HG02571 (cell line): ENCODE data around the gene TAP2.
"Not testable (repeated sequence)": the region's sequence is repeated elsewhere in the genome, so short reads cannot be mapped to it uniquely, and the experiment has no call there.

ENCODE experiments used
- ATAC-seq: cut with Tn5 transposase; IDR thresholded peaks from one replicate; pipeline ENCODE4 v1.9.1; 2021; ENCODE audit warnings: mild to moderate bottlenecking, moderate library complexity; ENCODE audit not compliant: unreplicated experiment

TAP2 gene

GRCh38 chr6:32838114-32838958 lies at the start of gene TAP2:
TSS of gene TAP2 (minus strand) at chr6:32838739. CDS start at chr6:32838233, 506 bp downstream.
- ATAC-seq, result peak; percentile 65

GRCh38 chr6:32887616-32888015 lies 49.1 kb upstream of the TAP2 start:
- ATAC-seq, result no peak

- no peak for ATAC-seq
Measured at GRCh38 chr6:32886681-32887383, 48.3 kb upstream of the TAP2 start.

- no peak for ATAC-seq
Measured at GRCh38 chr6:32885698-32886286, 47.3 kb upstream of the TAP2 start.

GRCh38 chr6:32883789-32884188 lies 45.2 kb upstream of the TAP2 start:
- ATAC-seq, result no peak

GRCh38 chr6:32882879-32883250 lies 44.3 kb upstream of the TAP2 start:
- ATAC-seq, result no peak

- ATAC-seq, result not testable (repeated sequence)
Measured at GRCh38 chr6:32880962-32881361, 42.4 kb upstream of the TAP2 start.

- ATAC-seq, result no peak
Measured at GRCh38 chr6:32879691-32880090, 41.2 kb upstream of the TAP2 start.

- ATAC-seq, result no peak
Measured at GRCh38 chr6:32876603-32877002, 38.1 kb upstream of the TAP2 start.

GRCh38 chr6:32873947-32874346 lies 35.4 kb upstream of the TAP2 start:
- ATAC-seq, result not testable (repeated sequence)

- no peak for ATAC-seq
Measured at GRCh38 chr6:32868257-32868788, 29.8 kb upstream of the TAP2 start.

- ATAC-seq, result no peak
Measured at GRCh38 chr6:32867554-32868256, 29.2 kb upstream of the TAP2 start.

GRCh38 chr6:32867022-32867477 lies 28.5 kb upstream of the TAP2 start:
- ATAC-seq, result peak; percentile 52

- no peak for ATAC-seq
Measured at GRCh38 chr6:32865724-32866443, 27.3 kb upstream of the TAP2 start.

GRCh38 chr6:32862725-32863124 lies 24.2 kb upstream of the TAP2 start:
- no peak for ATAC-seq

GRCh38 chr6:32860674-32861073 lies 22.1 kb upstream of the TAP2 start:
- ATAC-seq, result no peak

- no peak for ATAC-seq
Measured at GRCh38 chr6:32858194-32858593, 19.7 kb upstream of the TAP2 start.

- ATAC-seq, result no peak
Measured at GRCh38 chr6:32857156-32857891, 18.8 kb upstream of the TAP2 start.

- no peak for ATAC-seq
Measured at GRCh38 chr6:32855467-32856174, 17.1 kb upstream of the TAP2 start.
